Neural cell (in vitro differentiated cells): Measurements from ENCODE around the gene CH25H. TPM values are rescaled to one million over a fixed set of nuclear protein-coding genes. Genes with fewer than 3 reads are reported as not detected.

Experiments
- H2AFZ ChIP-seq: fragments of 200-600, 300-800 bp; sonication (generic), shearing (Covaris generic); 2 replicates; pipeline ENCODE4 v1.6.0; 2014; ENCODE audit warnings: low read depth, mild to moderate bottlenecking, antibody characterized with exemption, low read length, moderate library complexity
- H3F3A ChIP-seq: fragments of 200-600 bp; shearing (Covaris generic); 2 replicates; pipeline ENCODE4 v1.6.1; 2016; ENCODE audit warnings: mild to moderate bottlenecking, moderate library complexity, mixed read lengths, antibody characterized with exemption, low read length; ENCODE audit not compliant: insufficient read depth, poor library complexity, severe bottlenecking
- H3K27ac ChIP-seq: fragments of 200-600, 300-800 bp; sonication (generic), shearing (Covaris generic); 2 replicates; pipeline ENCODE4 v1.5.1; 2014; ENCODE audit warnings: mild to moderate bottlenecking, low read length, moderate library complexity
- H3K27me3 ChIP-seq: fragments of 300-800, 200-600 bp; sonication (generic), shearing (Covaris generic); 2 replicates; pipeline ENCODE4 v1.6.0; 2014; ENCODE audit warnings: mild to moderate bottlenecking, low read depth, low read length, moderate library complexity; ENCODE audit not compliant: insufficient read depth
- H3K36me3 ChIP-seq: fragments of 300-800, 200-600 bp; sonication (generic), shearing (Covaris generic); 2 replicates; pipeline ENCODE4 v1.5.1; 2014; ENCODE audit warnings: mild to moderate bottlenecking, antibody characterized with exemption, low read length, moderate library complexity; ENCODE audit not compliant: insufficient read depth
- H3K4me2 ChIP-seq: fragments of 300-800, 200-600 bp; sonication (generic), shearing (Covaris generic); 2 replicates; pipeline ENCODE4 v1.6.0; 2014; ENCODE audit warnings: mild to moderate bottlenecking, low read length
- H3K4me3 ChIP-seq: fragments of 300-800, 200-600 bp; sonication (generic), shearing (Covaris generic); 2 replicates; pipeline ENCODE4 v1.5.1; 2014; ENCODE audit warnings: mild to moderate bottlenecking, low read length, moderate library complexity
- H3K79me2 ChIP-seq: fragments of 200-600 bp; shearing (Covaris generic); replicated peaks from 2 replicates; pipeline ENCODE4 v1.6.0; 2014; ENCODE audit warnings: mild to moderate bottlenecking, low read length, moderate library complexity; ENCODE audit not compliant: insufficient read depth
- H3K9ac ChIP-seq: fragments of 300-800, 200-600 bp; sonication (generic), shearing (Covaris generic); 2 replicates; pipeline ENCODE4 v1.6.1; 2016; ENCODE audit warnings: mild to moderate bottlenecking, low read length, mixed read lengths
- H3K9me2 ChIP-seq: fragments of 200-600 bp; shearing (Covaris generic); 2 replicates; pipeline ENCODE4 v1.6.1; 2016; ENCODE audit warnings: mild to moderate bottlenecking, low read length, mixed read lengths; ENCODE audit not compliant: insufficient read depth
- H3K9me3 ChIP-seq: fragments of 200-600, 300-800 bp; sonication (generic), shearing (Covaris generic); 2 replicates; pipeline ENCODE4 v1.6.1; 2016; ENCODE audit warnings: mild to moderate bottlenecking, mixed run types, low read length, moderate library complexity, mixed read lengths
- H4K20me1 ChIP-seq: fragments of 200-600 bp; shearing (Covaris generic); 2 replicates; pipeline ENCODE4 v1.6.1; 2016; ENCODE audit warnings: mild to moderate bottlenecking, mixed run types; ENCODE audit not compliant: insufficient read depth
- EP300 ChIP-seq: fragments of 450-650 bp; conservative IDR thresholded peaks from 2 replicates; pipeline ENCODE4 v1.6.1; 2014; ENCODE audit warnings: antibody characterized with exemption, mild to moderate bottlenecking, moderate library complexity; ENCODE audit not compliant: poor library complexity, severe bottlenecking
- EZH2 ChIP-seq: fragments of 200-600, 300-800 bp; shearing (Covaris generic), sonication (generic); IDR thresholded peaks from 2 replicates; pipeline ENCODE4 v1.6.1; 2014; ENCODE audit warnings: antibody characterized with exemption, low read length, borderline replicate concordance, mild to moderate bottlenecking; ENCODE audit not compliant: insufficient read depth, poor library complexity, severe bottlenecking
- MXI1 ChIP-seq: fragments of 450-650 bp; conservative IDR thresholded peaks from 2 replicates; pipeline ENCODE4 v1.6.1; 2014; ENCODE audit warnings: antibody characterized with exemption, mild to moderate bottlenecking; ENCODE audit not compliant: poor library complexity, severe bottlenecking
- POLR2AphosphoS5 ChIP-seq: IDR thresholded peaks from 2 replicates; pipeline ENCODE4 v1.6.1; 2012
- RAD21 ChIP-seq: fragments of 450-650 bp; conservative IDR thresholded peaks from 2 replicates; pipeline ENCODE4 v1.6.1; 2014; ENCODE audit warnings: antibody characterized with exemption, mild to moderate bottlenecking, moderate library complexity
- SMC3 ChIP-seq: fragments of 450-650 bp; conservative IDR thresholded peaks from 2 replicates; pipeline ENCODE4 v1.6.1; 2014; ENCODE audit warnings: antibody characterized with exemption, mild to moderate bottlenecking, moderate library complexity; ENCODE audit not compliant: poor library complexity
- TAF1 ChIP-seq: IDR thresholded peaks from 2 replicates; pipeline ENCODE4 v1.6.1; 2012; ENCODE audit warnings: low read depth
- polyA plus RNA-seq: library from polyadenylated mRNA; depleted of rRNA; stranded (reverse); fragments of >200 nt; gene quantifications from 2 replicates; pipeline ENCODE4 v1.2.3, GENCODE V29; 2014
- TF ChIP-seq, protein P1 (sequence below): fragments of 450-650 bp; IDR thresholded peaks from 2 replicates; pipeline ENCODE4 v1.5.1; 2014; ENCODE audit warnings: antibody characterized with exemption, mild to moderate bottlenecking, moderate library complexity; ENCODE audit not compliant: poor library complexity, severe bottlenecking
- TF ChIP-seq, protein P2 (sequence below): IDR thresholded peaks from 2 replicates; pipeline ENCODE4 v1.6.1; 2012; ENCODE audit warnings: borderline replicate concordance

The CH25H gene
- polyA plus RNA-seq, 1 donor from 2014 or later = 0.22 TPM

DNA sequence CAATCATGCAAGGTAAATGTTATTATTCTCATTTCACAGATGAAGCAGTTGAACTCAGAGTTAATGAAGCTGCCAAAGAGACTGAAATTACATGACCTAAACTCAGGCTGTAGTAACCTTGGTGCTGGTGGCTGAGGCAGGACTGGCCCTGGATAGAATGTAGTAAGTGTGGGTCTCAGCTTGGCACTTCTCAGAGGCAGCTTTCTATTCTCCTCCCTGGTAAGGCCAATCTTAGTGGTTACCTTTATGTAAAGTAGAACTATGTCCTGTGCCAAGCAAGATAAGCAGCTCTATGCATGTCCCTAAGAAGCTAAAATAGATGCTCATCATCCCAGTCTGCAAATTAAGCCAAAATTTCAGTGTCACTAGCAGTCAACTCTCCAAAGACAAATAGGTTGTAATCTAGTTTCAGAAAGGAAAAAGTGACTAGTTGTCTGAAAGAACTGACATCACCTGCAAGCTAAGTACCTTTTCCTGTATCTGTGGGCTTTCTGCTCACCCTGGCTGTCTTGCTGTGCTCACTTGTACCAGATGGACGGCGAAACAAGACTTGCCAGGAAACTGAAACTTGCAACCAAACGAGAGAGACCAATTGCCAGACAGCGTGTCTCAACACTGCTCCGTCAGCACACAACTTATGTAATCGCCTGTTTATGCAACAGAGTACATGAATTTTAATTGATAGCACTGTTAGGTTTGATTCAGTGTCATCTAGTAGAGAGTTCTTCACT lies 43.7 kb downstream of the CH25H start:
- Histone ChIP-seq H2AFZ (no peak overlapping the region), H3F3A (no peaks in the 10 kb centered on the region), H3K79me2 (no peaks in the 10 kb centered on the region), H3K9me2 (no peaks in the 10 kb centered on the region), H3K27ac (no peak overlapping the region), H3K4me3 (no peak overlapping the region), H3K4me2 (no peak overlapping the region), H3K27me3 (no peaks in the 10 kb centered on the region), H3K9ac (no peak overlapping the region), H3K36me3 (no peaks in the 10 kb centered on the region), H4K20me1 (no peaks in the 10 kb centered on the region), H3K9me3 (no peaks in the 10 kb centered on the region)
- TF ChIP-seq, protein P1, sequence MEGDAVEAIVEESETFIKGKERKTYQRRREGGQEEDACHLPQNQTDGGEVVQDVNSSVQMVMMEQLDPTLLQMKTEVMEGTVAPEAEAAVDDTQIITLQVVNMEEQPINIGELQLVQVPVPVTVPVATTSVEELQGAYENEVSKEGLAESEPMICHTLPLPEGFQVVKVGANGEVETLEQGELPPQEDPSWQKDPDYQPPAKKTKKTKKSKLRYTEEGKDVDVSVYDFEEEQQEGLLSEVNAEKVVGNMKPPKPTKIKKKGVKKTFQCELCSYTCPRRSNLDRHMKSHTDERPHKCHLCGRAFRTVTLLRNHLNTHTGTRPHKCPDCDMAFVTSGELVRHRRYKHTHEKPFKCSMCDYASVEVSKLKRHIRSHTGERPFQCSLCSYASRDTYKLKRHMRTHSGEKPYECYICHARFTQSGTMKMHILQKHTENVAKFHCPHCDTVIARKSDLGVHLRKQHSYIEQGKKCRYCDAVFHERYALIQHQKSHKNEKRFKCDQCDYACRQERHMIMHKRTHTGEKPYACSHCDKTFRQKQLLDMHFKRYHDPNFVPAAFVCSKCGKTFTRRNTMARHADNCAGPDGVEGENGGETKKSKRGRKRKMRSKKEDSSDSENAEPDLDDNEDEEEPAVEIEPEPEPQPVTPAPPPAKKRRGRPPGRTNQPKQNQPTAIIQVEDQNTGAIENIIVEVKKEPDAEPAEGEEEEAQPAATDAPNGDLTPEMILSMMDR = no peak
- TF ChIP-seq EZH2 = no peak
- TF ChIP-seq SMC3 = no peak
- no peak for TF ChIP-seq POLR2AphosphoS5
- TF ChIP-seq MXI1 = no peak
- TF ChIP-seq EP300 = no peak
- TF ChIP-seq RAD21 = no peak
- TF ChIP-seq, protein P2, sequence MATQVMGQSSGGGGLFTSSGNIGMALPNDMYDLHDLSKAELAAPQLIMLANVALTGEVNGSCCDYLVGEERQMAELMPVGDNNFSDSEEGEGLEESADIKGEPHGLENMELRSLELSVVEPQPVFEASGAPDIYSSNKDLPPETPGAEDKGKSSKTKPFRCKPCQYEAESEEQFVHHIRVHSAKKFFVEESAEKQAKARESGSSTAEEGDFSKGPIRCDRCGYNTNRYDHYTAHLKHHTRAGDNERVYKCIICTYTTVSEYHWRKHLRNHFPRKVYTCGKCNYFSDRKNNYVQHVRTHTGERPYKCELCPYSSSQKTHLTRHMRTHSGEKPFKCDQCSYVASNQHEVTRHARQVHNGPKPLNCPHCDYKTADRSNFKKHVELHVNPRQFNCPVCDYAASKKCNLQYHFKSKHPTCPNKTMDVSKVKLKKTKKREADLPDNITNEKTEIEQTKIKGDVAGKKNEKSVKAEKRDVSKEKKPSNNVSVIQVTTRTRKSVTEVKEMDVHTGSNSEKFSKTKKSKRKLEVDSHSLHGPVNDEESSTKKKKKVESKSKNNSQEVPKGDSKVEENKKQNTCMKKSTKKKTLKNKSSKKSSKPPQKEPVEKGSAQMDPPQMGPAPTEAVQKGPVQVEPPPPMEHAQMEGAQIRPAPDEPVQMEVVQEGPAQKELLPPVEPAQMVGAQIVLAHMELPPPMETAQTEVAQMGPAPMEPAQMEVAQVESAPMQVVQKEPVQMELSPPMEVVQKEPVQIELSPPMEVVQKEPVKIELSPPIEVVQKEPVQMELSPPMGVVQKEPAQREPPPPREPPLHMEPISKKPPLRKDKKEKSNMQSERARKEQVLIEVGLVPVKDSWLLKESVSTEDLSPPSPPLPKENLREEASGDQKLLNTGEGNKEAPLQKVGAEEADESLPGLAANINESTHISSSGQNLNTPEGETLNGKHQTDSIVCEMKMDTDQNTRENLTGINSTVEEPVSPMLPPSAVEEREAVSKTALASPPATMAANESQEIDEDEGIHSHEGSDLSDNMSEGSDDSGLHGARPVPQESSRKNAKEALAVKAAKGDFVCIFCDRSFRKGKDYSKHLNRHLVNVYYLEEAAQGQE = no peak
- no peak for TF ChIP-seq TAF1

DNA sequence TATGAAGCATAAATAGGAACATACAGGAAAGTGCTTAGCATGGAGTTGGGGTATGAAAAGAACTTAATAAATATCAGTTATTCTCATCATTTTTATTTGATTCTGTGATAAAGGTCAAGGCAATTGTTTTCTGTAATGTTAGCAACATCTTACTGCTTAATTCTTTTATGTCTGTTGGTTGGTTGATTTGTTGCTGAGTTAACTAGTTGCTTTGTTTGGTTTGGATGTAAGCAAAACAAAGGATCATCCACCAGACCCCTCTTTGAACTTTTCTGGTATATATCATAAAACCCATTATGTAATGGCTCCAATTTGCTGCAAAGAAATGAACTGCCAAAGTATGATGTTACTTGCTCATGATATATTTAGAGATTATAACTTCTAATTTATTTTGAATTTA lies 44.5 kb downstream of the CH25H start:
- H2AFZ ChIP-seq = no peak overlapping the region
- H3K36me3 ChIP-seq = no peaks in the 10 kb centered on the region
- H3K9ac ChIP-seq = no peak overlapping the region
- no peaks in the 10 kb centered on the region for H3K79me2 ChIP-seq
- H3K27me3 ChIP-seq = no peaks in the 10 kb centered on the region
- no peaks in the 10 kb centered on the region for H3K9me2 ChIP-seq
- TF ChIP-seq, protein P1 = no peak
- TF ChIP-seq EP300 (no peak), POLR2AphosphoS5 (no peak), RAD21 (no peak), MXI1 (no peak), EZH2 (no peak), TAF1 (no peak)
- TF ChIP-seq, protein P2 = no peak
- no peak overlapping the region for H3K4me3 ChIP-seq
- H3F3A ChIP-seq = no peaks in the 10 kb centered on the region
- H4K20me1 ChIP-seq = no peaks in the 10 kb centered on the region
- no peak overlapping the region for H3K27ac ChIP-seq
- H3K4me2 ChIP-seq = no peak overlapping the region
- H3K9me3 ChIP-seq = no peaks in the 10 kb centered on the region
